B cell (primary cell): ENCODE measurements around the gene RCE1.

Experiments used
- EZH2 ChIP-seq: IDR thresholded peaks from 2 replicates; pipeline ENCODE4 v1.6.1; 2012; ENCODE audit warnings: borderline replicate concordance, low read depth, mild to moderate bottlenecking, moderate library complexity, low read length; ENCODE audit not compliant: insufficient read depth, poor library complexity, severe bottlenecking
- TF ChIP-seq, protein P1 (sequence below): fragments of 200-600 bp; IDR thresholded peaks from one replicate; pipeline ENCODE4 v1.8.0; 2022; ENCODE audit warnings: antibody characterized with exemption, mild to moderate bottlenecking

- TF ChIP-seq, protein P1, sequence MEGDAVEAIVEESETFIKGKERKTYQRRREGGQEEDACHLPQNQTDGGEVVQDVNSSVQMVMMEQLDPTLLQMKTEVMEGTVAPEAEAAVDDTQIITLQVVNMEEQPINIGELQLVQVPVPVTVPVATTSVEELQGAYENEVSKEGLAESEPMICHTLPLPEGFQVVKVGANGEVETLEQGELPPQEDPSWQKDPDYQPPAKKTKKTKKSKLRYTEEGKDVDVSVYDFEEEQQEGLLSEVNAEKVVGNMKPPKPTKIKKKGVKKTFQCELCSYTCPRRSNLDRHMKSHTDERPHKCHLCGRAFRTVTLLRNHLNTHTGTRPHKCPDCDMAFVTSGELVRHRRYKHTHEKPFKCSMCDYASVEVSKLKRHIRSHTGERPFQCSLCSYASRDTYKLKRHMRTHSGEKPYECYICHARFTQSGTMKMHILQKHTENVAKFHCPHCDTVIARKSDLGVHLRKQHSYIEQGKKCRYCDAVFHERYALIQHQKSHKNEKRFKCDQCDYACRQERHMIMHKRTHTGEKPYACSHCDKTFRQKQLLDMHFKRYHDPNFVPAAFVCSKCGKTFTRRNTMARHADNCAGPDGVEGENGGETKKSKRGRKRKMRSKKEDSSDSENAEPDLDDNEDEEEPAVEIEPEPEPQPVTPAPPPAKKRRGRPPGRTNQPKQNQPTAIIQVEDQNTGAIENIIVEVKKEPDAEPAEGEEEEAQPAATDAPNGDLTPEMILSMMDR, result no peak
- no peak for TF ChIP-seq EZH2
Observed at GRCh38 chr11:66881927-66882452, 38.7 kb downstream of the RCE1 start.
